GM12878 (cell line): Measurements from ENCODE around the gene IQCK. TPM values are rescaled to one million over a fixed set of nuclear protein-coding genes. Genes with fewer than 3 reads are reported as not detected.

Experiments used
- ATAC-seq: fragments of 200-7000 bp; cut with Tn5 transposase; 3 replicates; pipeline ENCODE4 v1.9.1; 2020; ENCODE audit warnings: mild to moderate bottlenecking, moderate library complexity
- BruUV-seq: library from RNA; stranded (reverse); fragments of 400-500 nt; replicated peaks from 2 replicates; lab custom pipeline; 2021; lab: Mats Ljungman, UMichigan
- CTCF ChIA-PET: fragments of 300-600 bp; sonication (Branson Sonifier 250); formaldehyde crosslinking; extraction: SDS; loops from one replicate; lab custom pipeline; 2021; ENCODE audit warnings: inconsistent platforms; lab: Yijun Ruan, JAX
- POLR2A ChIA-PET: fragments of 350-600 bp; formaldehyde crosslinking; extraction: SDS; loops from one replicate; lab custom pipeline; 2021; ENCODE audit warnings: inconsistent platforms; lab: Charles Lee
- RAD21 ChIA-PET: fragments of 300-600 bp; sonication (Branson Sonifier 250); formaldehyde crosslinking; loops from one replicate; lab custom pipeline; 2023; ENCODE audit warnings: antibody characterized with exemption; ENCODE audit not compliant: unreplicated experiment; lab: Charles Lee
- SMC1A ChIA-PET: fragments of 300-600 bp; sonication (Branson Sonifier 250); formaldehyde crosslinking; loops from one replicate; lab custom pipeline; 2023; ENCODE audit not compliant: unreplicated experiment, uncharacterized antibody; lab: Charles Lee
- DNase-seq: peaks from one replicate; pipeline ENCODE4 v3.0.0-alpha.2; 2011; ENCODE audit warnings: low read depth, low spot score
- FAIRE-seq: peaks from 3 replicates; lab custom pipeline; 2011; peaks lifted over from hg19 to GRCh38; lab: Jason Lieb, UNC
- H2AFZ ChIP-seq: 2 replicates; pipeline ENCODE4 v1.6.0; 2011; ENCODE audit warnings: low read depth, low read length, control low read depth; ENCODE audit not compliant: control insufficient read depth
- H3K27ac ChIP-seq: 2 replicates; pipeline ENCODE4 v1.5.1; 2011; ENCODE audit warnings: control low read depth; ENCODE audit not compliant: control insufficient read depth, insufficient read depth
- H3K27me3 ChIP-seq, 2 experiments: replicated peaks in 1 of 2; 2 replicates each; pipeline versions ENCODE4 v1.6.0 to v1.6.1; 2011; ENCODE audit warnings: low read length in 1 of 2; ENCODE audit not compliant: control insufficient read depth in 2 of 2, insufficient read depth in 2 of 2
- H3K36me3 ChIP-seq, 2 experiments: 2 replicates each; pipeline ENCODE4 v1.5.1; 2011; ENCODE audit warnings: low read length in 1 of 2; ENCODE audit not compliant: control insufficient read depth in 2 of 2, insufficient read depth in 2 of 2
- H3K4me1 ChIP-seq: 2 replicates; pipeline ENCODE4 v1.6.1; 2011; ENCODE audit warnings: mild to moderate bottlenecking, low read length, moderate library complexity, mixed read lengths; ENCODE audit not compliant: control insufficient read depth, insufficient read depth
- H3K4me2 ChIP-seq: 2 replicates; pipeline ENCODE4 v1.6.0; 2011; ENCODE audit warnings: control low read depth; ENCODE audit not compliant: control insufficient read depth, insufficient read depth
- H3K4me3 ChIP-seq: fragments of 200-600 bp; sonication (generic); 2 replicates; pipeline ENCODE4 v1.5.1; 2016
- H3K79me2 ChIP-seq: 2 replicates; pipeline ENCODE4 v1.6.0; 2011; ENCODE audit warnings: low read length; ENCODE audit not compliant: control insufficient read depth, insufficient read depth
- H3K9ac ChIP-seq: 2 replicates; pipeline ENCODE4 v1.8.0; 2011; ENCODE audit warnings: low read length, control low read depth, mixed read lengths; ENCODE audit not compliant: control insufficient read depth, insufficient read depth
- H3K9me3 ChIP-seq: replicated peaks from 3 replicates; pipeline ENCODE4 v1.5.1; 2011; ENCODE audit warnings: mild to moderate bottlenecking, low read length; ENCODE audit not compliant: control insufficient read depth, insufficient read depth
- H4K20me1 ChIP-seq: 2 replicates; pipeline ENCODE4 v1.6.0; 2011; ENCODE audit not compliant: control insufficient read depth, insufficient read depth
- CBFB ChIP-seq: IDR thresholded peaks from 2 replicates; pipeline ENCODE4 v1.6.1; 2016; ENCODE audit warnings: antibody characterized with exemption, low read depth
- CTCF ChIP-seq, 3 experiments: IDR thresholded peaks in 2 of 3; conservative IDR thresholded peaks in 1 of 3; 2 replicates each; pipeline ENCODE4 v1.5.1; 2011; ENCODE audit warnings: low read depth in 3 of 3, low read length in 3 of 3, mild to moderate bottlenecking in 3 of 3, control low read depth in 2 of 3, moderate library complexity in 2 of 3, inconsistent platforms in 1 of 3, mixed read lengths in 1 of 3; ENCODE audit not compliant: control insufficient read depth in 2 of 3, insufficient read depth in 1 of 3; ENCODE audit errors: extremely low read depth in 1 of 3
- DPF2 ChIP-seq: fragments of 450-650 bp; IDR thresholded peaks from 2 replicates; pipeline ENCODE4 v1.6.1; 2017; ENCODE audit warnings: mild to moderate bottlenecking
- EED ChIP-seq: sonication (generic); IDR thresholded peaks from 2 replicates; pipeline ENCODE4 v1.6.1; 2016; ENCODE audit warnings: antibody characterized with exemption, low read depth
- EZH2 ChIP-seq: IDR thresholded peaks from 2 replicates; pipeline ENCODE4 v1.6.1; 2012; ENCODE audit warnings: low read depth, mild to moderate bottlenecking, control low read depth, inconsistent platforms, low read length, borderline replicate concordance; ENCODE audit not compliant: control insufficient read depth
- FOS ChIP-seq: IDR thresholded peaks from 3 replicates; pipeline ENCODE4 v1.6.1; 2011; ENCODE audit warnings: borderline replicate concordance; ENCODE audit not compliant: insufficient read length; ENCODE audit errors: extremely low read depth
- HDAC6 ChIP-seq: fragments of 200-600 bp; sonication (generic); IDR thresholded peaks from one replicate; pipeline ENCODE4 v1.8.0; 2017; ENCODE audit warnings: antibody characterized with exemption; ENCODE audit not compliant: unreplicated experiment
- MYC ChIP-seq: IDR thresholded peaks from 2 replicates; pipeline ENCODE4 v1.6.1; 2011; ENCODE audit warnings: mild to moderate bottlenecking, low read length, moderate library complexity, inconsistent platforms; ENCODE audit not compliant: insufficient read depth, insufficient replicate concordance, insufficient read length, severe bottlenecking
- NFYA ChIP-seq: IDR thresholded peaks from 2 replicates; pipeline ENCODE4 v1.6.1; 2011; ENCODE audit warnings: low read depth, mild to moderate bottlenecking, low read length, improper control_type of control experiment, borderline replicate concordance
- POLR2AphosphoS2 ChIP-seq: IDR thresholded peaks from 2 replicates; pipeline ENCODE4 v1.6.1; 2011; ENCODE audit warnings: low read depth, mild to moderate bottlenecking, low read length, improper control_type of control experiment, moderate library complexity
- RAD51 ChIP-seq: fragments of 450-650 bp; IDR thresholded peaks from 2 replicates; pipeline ENCODE4 v1.6.1; 2016; ENCODE audit warnings: moderate library complexity, mild to moderate bottlenecking, inconsistent platforms
- RFX5 ChIP-seq: IDR thresholded peaks from 2 replicates; pipeline ENCODE4 v1.6.1; 2011; ENCODE audit warnings: low read depth, low read length, improper control_type of control experiment
- ZBTB40 ChIP-seq: fragments of 450-650 bp; IDR thresholded peaks from 2 replicates; pipeline ENCODE4 v1.6.1; 2016; ENCODE audit warnings: mild to moderate bottlenecking, moderate library complexity, borderline replicate concordance
- WGBS: methylation state at CpG from one replicate; pipeline ENCODE4 v1.1.6; 2016; ENCODE audit warnings: low lambda C conversion rate; ENCODE audit not compliant: insufficient replicate concordance, insufficient coverage; ENCODE audit errors: missing lambda C conversion rate; 5-methylcytosine and 5-hydroxymethylcytosine counted together
- in situ Hi-C: fragments of 300-500 bp; cut with MboI; formaldehyde crosslinking; loops from 9 replicates; pipeline ENCODE4 v1.14.3; 2018; ENCODE audit warnings: mixed read lengths
- intact Hi-C: fragments of 100-400 bp; cut with micrococcal nuclease; formaldehyde crosslinking; loops from one replicate; pipeline ENCODE4 v1.14.2; 2022; ENCODE audit not compliant: unreplicated experiment
- polyA plus RNA-seq, 11 experiments: library from polyadenylated mRNA; depleted of rRNA in 4 of 11; unstranded in 6 of 11; stranded (reverse) in 5 of 11; fragments of >200 nt; fragmentation: Nextera tagmentation in 4 of 11; fragmentation: Illumina TruSeq in 1 of 11; extraction: Ambion mirVana in 4 of 11; extraction: Trizol in 1 of 11; gene quantifications; 1 replicate in 1 of 11; 2 replicates in 10 of 11; pipeline versions ENCODE4 v1.2.1 to v1.2.3, GENCODE V29; 2011 to 2016; ENCODE audit warnings: inconsistent platforms in 2 of 11, missing spikeins in 2 of 11, low read depth in 1 of 11
- total RNA-seq, 4 experiments: library from RNA; depleted of rRNA in 3 of 4; stranded (reverse); fragments of >200 nt in 3 of 4; fragmentation: Illumina TruSeq in 1 of 4; extraction: Trizol in 1 of 4; gene quantifications; 2 replicates each; pipeline versions ENCODE4 v1.2.1 to v1.2.3, GENCODE V29; 2013 to 2021

IQCK gene
- total and polyA plus RNA-seq, 10 of the 15 experiments (the other 5 are each of a cell fraction or from before 2014, with no cell fraction given): 1.0 to 4.2 (median 2.4) TPM

GRCh38 chr16:19846436-19846835, 128.4 kb downstream of the IQCK start:
- no TSS peak for BruUV-seq
- H3K27me3 ChIP-seq: no peaks in the 10 kb centered on the region
- intact Hi-C loops (no loop called here), in situ Hi-C loops (no loop called here)
- DNase-seq (no peak), ATAC-seq (no peak), FAIRE-seq (no peak)
- CTCF ChIA-PET: no interaction called here
- H3K9me3 ChIP-seq: no peaks in the 10 kb centered on the region
- RAD21 ChIA-PET: no interaction called here
- no peak overlapping the region for H3K9ac ChIP-seq
- no peak overlapping the region for H3K4me3 ChIP-seq
- no peak overlapping the region for H3K4me2 ChIP-seq
- no peaks in the 10 kb centered on the region for H4K20me1 ChIP-seq
- no peaks in the 10 kb centered on the region for H3K36me3 ChIP-seq
- no peak overlapping the region for H2AFZ ChIP-seq
- 47% methylated on average over 5 of the region's 5 CpGs for WGBS
- H3K4me1 ChIP-seq: no peaks in the 10 kb centered on the region
- POLR2A ChIA-PET: no interaction called here
- SMC1A ChIA-PET: no interaction called here
- TF ChIP-seq FOS (no peak), MYC (no peak), RFX5 (no peak), CBFB (no peak), RAD51 (no peak), EED (no peak), NFYA (no peak), POLR2AphosphoS2 (no peak)
- H3K79me2 ChIP-seq: no peaks in the 10 kb centered on the region
- H3K27ac ChIP-seq: no peak overlapping the region

GRCh38 chr16:19848756-19849155, 130.7 kb downstream of the IQCK start:
- Histone ChIP-seq H3K36me3 (no peaks in the 10 kb centered on the region), H2AFZ (no peak overlapping the region), H3K4me1 (no peaks in the 10 kb centered on the region), H3K4me2 (no peak overlapping the region), H4K20me1 (no peaks in the 10 kb centered on the region), H3K9ac (no peak overlapping the region), H3K27me3 (no peaks in the 10 kb centered on the region), H3K9me3 (no peaks in the 10 kb centered on the region), H3K79me2 (no peaks in the 10 kb centered on the region), H3K4me3 (no peak overlapping the region), H3K27ac (no peak overlapping the region)
- CTCF ChIA-PET: no interaction called here
- intact Hi-C loops: no loop called here
- POLR2A ChIA-PET: no interaction called here
- ATAC-seq: no peak
- BruUV-seq: no TSS peak
- no peak for FAIRE-seq
- WGBS: 36% methylated on average over 3 of the region's 3 CpGs
- in situ Hi-C loops: no loop called here
- RAD21 ChIA-PET: no interaction called here
- DNase-seq: no peak
- SMC1A ChIA-PET: no interaction called here
- TF ChIP-seq DPF2 (no peak), HDAC6 (no peak), EZH2 (no peak), ZBTB40 (no peak), CTCF (IDR thresholded peaks at IDR 0.05 in 2 of 3, conservative IDR thresholded peaks at IDR 0.05 in 1 of 3; ENCODE audit: control insufficient read depth in 2 of 3, extremely low read depth in 1 of 3, insufficient read depth in 1 of 3, low read depth in 3 of 3, low read length in 3 of 3) (no peak)
